Muscle layer of colon (tissue), 2 donors: ENCODE measurements around the gene GRID1.

ENCODE experiments used
- H3K27ac ChIP-seq: one replicate; pipeline ENCODE4 v1.7.0; 2013; ENCODE audit warnings: low read depth, mild to moderate bottlenecking, low read length, moderate library complexity
- H3K27me3 ChIP-seq, 2 donors: one replicate each; pipeline ENCODE4 v1.7.0; 2013; ENCODE audit warnings: low read length in 2 of 2, mild to moderate bottlenecking in 2 of 2; ENCODE audit not compliant: insufficient read depth in 2 of 2, control insufficient read depth in 1 of 2
- H3K36me3 ChIP-seq: one replicate; pipeline ENCODE4 v1.7.0; 2013; ENCODE audit warnings: mild to moderate bottlenecking, low read length; ENCODE audit not compliant: insufficient read depth
- H3K4me1 ChIP-seq: one replicate; pipeline ENCODE4 v1.7.0; 2013; ENCODE audit warnings: mild to moderate bottlenecking, low read length; ENCODE audit not compliant: insufficient read depth
- H3K4me3 ChIP-seq, 2 donors: one replicate each; pipeline ENCODE4 v1.7.0; 2013; ENCODE audit warnings: low read length in 2 of 2, low read depth in 1 of 2, mild to moderate bottlenecking in 1 of 2, moderate library complexity in 1 of 2
- H3K9ac ChIP-seq: one replicate; pipeline ENCODE4 v1.7.0; 2013; ENCODE audit warnings: low read length
- H3K9me3 ChIP-seq: one replicate; pipeline ENCODE4 v1.7.0; 2013; ENCODE audit warnings: mild to moderate bottlenecking, low read length
- donor health status: abdominal sarcoma.
- donor health status: Adenocarcinoma of cecum.

The GRID1 gene

DNA sequence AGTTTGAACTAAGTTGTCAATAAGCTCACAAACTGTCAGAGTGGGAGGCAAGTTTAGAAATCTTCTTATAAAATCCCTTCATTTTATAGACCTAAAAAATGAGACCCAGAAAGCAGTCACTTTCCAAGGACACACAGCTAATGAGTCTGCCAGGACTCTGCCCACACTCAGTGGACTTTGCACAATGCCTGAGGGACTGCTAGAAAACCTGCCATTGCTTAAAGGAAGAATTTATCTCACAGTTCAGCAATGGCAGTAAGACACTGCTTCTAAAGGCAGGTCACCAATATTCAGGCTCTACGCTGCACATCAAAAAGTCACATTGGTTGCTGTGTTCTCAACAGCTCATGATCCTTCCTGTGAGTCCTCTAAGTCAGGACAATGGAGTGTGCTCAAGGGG, 698.1 kb downstream of the GRID1 start:
- Histone ChIP-seq H3K27ac (no peak overlapping the region), H3K27me3 (no peaks in the 10 kb centered on the region), H3K4me1 (no peaks in the 10 kb centered on the region), H3K4me3 (no peak overlapping the region), H3K9me3 (no peaks in the 10 kb centered on the region), H3K9ac (no peak overlapping the region), H3K36me3 (no peaks in the 10 kb centered on the region)

DNA sequence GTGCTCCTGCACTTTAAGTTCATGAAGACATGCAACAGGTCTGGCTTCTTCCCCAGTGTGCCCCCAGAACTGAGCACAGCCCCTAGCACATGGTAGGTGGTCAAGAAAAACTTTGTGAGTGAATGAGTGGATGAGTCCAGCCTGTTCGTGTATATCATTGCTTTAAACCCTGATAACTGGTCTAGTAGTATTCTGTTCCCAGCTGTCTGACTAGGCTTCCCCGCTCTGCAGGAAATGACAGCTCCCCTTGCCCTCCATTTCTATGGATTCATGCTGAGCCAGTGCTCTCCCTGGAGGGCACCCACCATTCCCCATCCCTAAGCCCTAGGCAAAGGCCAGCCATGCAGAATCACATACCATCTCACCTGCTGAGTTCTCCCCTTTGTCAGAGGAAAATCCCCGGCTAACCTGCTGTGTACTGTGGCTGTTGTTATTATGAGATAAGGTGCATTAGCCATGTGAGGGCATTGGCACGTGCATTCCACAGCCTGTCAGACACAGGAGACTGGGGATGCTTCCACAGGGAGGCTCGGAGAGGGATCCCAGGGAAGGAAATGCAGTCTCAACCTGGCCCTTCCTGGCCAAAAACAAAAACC, 698.9 kb downstream of the GRID1 start:
- Histone ChIP-seq H3K27ac (no peak overlapping the region), H3K27me3 (no peaks in the 10 kb centered on the region), H3K4me3 (no peak overlapping the region), H3K4me1 (no peaks in the 10 kb centered on the region), H3K36me3 (no peaks in the 10 kb centered on the region), H3K9me3 (no peaks in the 10 kb centered on the region), H3K9ac (no peak overlapping the region)

DNA sequence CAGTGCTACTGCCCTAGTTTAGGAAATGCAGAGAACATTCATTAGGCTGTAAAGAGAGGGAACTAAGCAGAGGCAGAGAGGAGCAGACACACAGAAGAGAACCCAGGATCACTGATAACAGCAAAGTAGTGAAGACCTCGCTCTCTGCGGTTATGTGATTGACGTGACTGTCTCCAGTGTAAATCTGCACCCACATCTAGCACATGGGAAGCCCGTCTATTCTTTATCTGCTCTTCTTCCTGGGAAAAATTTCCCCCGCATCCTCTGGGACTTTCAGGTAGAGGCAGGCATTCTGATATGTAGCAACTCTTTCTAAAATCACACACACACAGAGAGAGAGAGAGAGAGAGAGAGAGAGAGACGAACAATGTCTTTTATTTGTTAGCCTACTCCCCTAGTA, 699.6 kb downstream of the GRID1 start:
- no peak overlapping the region for H3K27ac ChIP-seq
- no peaks in the 10 kb centered on the region for H3K36me3 ChIP-seq
- H3K9ac ChIP-seq: no peak overlapping the region

DNA sequence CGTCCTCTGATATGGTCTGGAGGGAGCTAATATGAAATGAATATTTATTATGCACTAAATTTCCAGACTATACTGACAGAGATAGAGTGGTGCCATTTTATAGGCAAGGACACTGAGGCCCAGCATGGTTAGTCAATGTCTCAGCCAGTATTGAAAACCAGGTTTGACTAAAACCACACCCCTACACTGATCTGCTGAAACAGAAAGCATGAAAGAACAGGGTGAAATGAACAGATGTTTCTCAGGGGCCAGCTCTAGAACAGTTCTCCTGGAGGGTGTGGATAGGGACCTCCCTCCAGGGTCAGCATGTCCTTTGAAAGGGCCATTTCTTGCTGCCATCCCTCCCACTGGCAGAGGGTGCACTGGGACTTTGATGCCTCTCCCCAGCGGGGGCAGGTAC, 700.5 kb downstream of the GRID1 start:
- no peaks in the 10 kb centered on the region for H3K27me3 ChIP-seq
- no peaks in the 10 kb centered on the region for H3K4me1 ChIP-seq
- H3K9ac ChIP-seq: no peak overlapping the region
- H3K9me3 ChIP-seq: no peaks in the 10 kb centered on the region
- H3K4me3 ChIP-seq: no peak overlapping the region
- H3K27ac ChIP-seq: no peak overlapping the region
- no peaks in the 10 kb centered on the region for H3K36me3 ChIP-seq

More for the DNA sequence above, 699.6 kb downstream of the GRID1 start:
- no peaks in the 10 kb centered on the region for H3K27me3 ChIP-seq
- no peak overlapping the region for H3K4me3 ChIP-seq
- no peaks in the 10 kb centered on the region for H3K4me1 ChIP-seq
- no peaks in the 10 kb centered on the region for H3K9me3 ChIP-seq

DNA sequence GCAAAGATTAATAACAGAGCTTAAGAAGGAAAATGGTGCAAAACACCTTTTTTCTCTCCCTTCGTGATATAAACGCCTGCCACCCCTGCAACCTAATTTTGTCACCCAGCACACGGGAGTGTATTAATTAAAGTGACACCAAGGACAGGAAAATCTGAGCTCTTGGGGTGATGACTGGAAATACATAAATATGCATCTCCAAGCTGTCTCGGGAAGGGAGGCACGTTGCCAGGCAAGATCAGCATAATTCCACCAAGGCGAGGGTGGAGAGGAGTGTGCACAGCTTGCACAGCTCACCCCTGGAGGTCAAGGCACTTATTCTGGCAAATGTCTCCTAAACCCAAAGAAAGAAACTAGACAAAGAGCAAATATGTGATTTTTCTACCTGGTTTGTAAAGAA, 700.9 kb downstream of the GRID1 start:
- Histone ChIP-seq H3K4me3 (no peak overlapping the region), H3K27ac (no peak overlapping the region), H3K9ac (no peak overlapping the region), H3K36me3 (no peaks in the 10 kb centered on the region), H3K4me1 (no peaks in the 10 kb centered on the region), H3K27me3 (no peaks in the 10 kb centered on the region), H3K9me3 (no peaks in the 10 kb centered on the region)

DNA sequence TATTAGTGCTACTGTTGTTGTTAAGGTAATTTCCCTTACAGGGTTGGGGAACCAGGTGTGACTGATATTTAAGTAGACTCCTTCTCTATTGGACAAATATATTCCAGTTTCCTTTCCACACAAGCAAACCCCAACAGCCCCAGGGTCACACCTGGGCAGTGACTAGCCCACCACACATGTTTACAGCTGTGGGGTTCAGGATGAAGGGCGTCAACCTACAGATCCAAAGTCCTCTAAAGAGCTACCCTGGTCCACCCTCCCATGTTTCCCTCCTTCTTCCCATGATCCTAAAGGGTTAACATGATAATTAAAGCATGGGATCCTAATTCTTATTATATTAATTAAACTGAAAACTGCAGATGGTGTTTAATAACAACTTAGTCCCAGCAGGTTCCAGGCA, 701.5 kb downstream of the GRID1 start:
- H3K9ac ChIP-seq: no peak overlapping the region
- no peak overlapping the region for H3K4me3 ChIP-seq
- H3K36me3 ChIP-seq: no peaks in the 10 kb centered on the region
- H3K27me3 ChIP-seq: no peaks in the 10 kb centered on the region
- no peak overlapping the region for H3K27ac ChIP-seq
- no peaks in the 10 kb centered on the region for H3K4me1 ChIP-seq
- H3K9me3 ChIP-seq: no peaks in the 10 kb centered on the region

DNA sequence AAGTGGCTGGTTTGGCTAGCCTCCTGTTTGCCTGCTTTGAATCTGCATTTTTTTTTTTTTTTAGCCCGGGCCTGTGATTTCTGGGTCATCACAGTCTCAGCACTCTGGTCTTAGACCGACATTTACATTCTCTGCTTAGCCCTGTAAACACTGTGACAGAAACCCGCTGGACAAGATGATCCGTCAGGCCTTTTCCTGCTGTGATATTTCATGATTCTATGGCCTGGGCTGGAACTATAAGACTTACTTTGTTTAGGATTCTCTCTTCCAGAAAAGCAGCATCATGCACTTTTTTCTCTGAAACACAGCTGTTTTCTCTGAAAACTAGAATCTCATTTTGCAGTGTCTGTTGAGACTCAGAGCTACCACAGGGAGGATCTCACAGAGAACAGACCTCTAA, 705.5 kb downstream of the GRID1 start:
- Histone ChIP-seq H3K27ac (no peak overlapping the region), H3K9ac (no peak overlapping the region)

DNA sequence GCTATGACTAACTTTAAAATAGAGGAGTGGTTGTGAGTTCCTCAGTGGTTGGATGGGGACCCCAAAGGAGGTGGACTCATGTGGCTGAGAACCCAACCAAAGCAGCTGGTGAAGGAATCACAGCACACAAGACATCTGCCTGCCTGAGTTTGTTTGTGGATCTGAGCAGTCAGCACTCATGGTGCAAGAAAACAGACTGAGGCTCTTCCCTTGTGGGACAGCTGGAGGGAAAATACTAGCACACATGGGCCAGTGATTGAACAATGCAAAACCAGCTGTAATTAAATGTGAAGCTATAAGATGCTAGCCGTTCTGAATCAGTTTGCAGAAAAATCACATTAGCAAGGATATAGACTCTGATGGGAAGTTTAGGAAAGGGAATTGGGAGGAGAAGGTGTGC, 707.3 kb downstream of the GRID1 start:
- H3K27ac ChIP-seq: no peak overlapping the region
- no peaks in the 10 kb centered on the region for H3K27me3 ChIP-seq
- no peaks in the 10 kb centered on the region for H3K4me1 ChIP-seq
- no peaks in the 10 kb centered on the region for H3K36me3 ChIP-seq
- H3K9ac ChIP-seq: no peak overlapping the region
- no peak overlapping the region for H3K4me3 ChIP-seq
- no peaks in the 10 kb centered on the region for H3K9me3 ChIP-seq

More for the DNA sequence above, 705.5 kb downstream of the GRID1 start:
- H3K4me3 ChIP-seq: no peak overlapping the region
- H3K36me3 ChIP-seq: no peaks in the 10 kb centered on the region
- H3K4me1 ChIP-seq: no peaks in the 10 kb centered on the region
- no peaks in the 10 kb centered on the region for H3K9me3 ChIP-seq
- no peaks in the 10 kb centered on the region for H3K27me3 ChIP-seq

DNA sequence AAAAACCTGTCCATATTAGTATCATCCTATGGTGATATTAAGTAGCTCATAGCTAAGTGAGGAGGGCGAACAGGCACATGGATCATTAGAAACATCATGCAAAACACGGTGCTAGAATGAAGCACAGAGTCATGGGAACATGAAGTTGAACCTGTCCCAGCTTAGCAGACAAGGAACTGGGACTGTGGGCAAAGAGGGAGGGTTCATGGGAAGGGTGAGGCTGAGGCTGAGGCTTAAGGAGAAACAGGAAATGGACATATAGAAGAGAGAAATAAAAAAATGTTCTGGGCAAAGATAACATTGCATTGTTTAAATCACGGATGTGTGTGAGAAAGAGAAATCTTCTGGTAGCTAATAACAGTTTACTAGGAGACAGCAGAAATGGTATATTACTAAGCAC, 708.1 kb downstream of the GRID1 start:
- Histone ChIP-seq H3K4me1 (no peaks in the 10 kb centered on the region), H3K27me3 (no peaks in the 10 kb centered on the region), H3K27ac (no peak overlapping the region), H3K4me3 (no peak overlapping the region), H3K9ac (no peak overlapping the region), H3K9me3 (no peaks in the 10 kb centered on the region), H3K36me3 (no peaks in the 10 kb centered on the region)

DNA sequence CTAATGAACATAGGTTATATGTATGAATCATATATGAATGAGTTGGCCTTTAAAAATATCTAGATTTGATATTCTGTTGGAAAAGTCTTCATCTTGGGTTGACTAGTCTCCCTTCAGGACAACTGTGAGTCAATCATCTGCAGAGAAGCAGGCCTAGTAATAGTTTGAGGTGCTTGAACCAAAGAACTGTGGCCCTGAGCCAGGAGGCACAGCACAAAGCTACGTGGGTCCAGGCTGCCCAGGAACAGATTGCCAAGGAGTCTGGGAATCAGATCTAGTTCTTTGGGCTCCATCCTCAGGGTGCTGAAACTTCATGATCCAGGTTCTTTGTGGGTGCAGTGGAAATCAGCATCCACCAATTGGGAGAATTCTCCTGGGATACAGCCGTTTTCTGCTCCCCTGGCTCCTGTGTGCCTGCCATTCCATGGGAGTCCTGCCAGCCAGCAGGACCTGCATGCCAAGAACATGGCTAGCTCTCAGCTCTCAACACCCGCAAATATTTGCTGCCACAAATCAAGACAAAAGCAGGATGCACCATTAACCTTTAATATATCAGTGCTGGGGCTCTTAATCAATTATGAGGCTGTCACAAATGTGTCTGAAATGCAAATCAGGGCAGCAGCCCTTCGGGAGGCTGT, 709.0 kb downstream of the GRID1 start:
- Histone ChIP-seq H3K9ac (no peak overlapping the region), H3K4me3 (no peak overlapping the region), H3K4me1 (no peaks in the 10 kb centered on the region), H3K27ac (no peak overlapping the region), H3K36me3 (no peaks in the 10 kb centered on the region), H3K9me3 (no peaks in the 10 kb centered on the region), H3K27me3 (no peaks in the 10 kb centered on the region)

DNA sequence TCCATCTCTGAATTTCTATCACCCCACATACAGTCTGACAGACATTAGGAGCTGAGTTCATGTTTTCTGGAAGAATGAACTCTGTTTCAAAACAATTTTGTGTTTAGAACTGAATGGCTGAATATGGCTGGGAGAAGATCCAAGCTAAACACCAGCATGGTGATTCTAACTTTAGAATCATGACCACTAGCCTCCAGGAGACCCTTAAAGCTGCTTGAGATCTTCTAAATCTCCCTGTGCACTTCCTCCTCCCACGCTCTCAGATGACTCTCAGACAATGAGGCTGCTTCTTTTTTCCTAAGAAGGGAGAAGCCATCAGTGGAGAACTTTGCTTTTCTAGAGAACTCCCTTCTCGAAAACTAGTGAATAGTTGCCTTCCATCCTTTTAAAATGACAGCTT, 711.2 kb downstream of the GRID1 start:
- no peaks in the 10 kb centered on the region for H3K9me3 ChIP-seq
- H3K36me3 ChIP-seq: no peaks in the 10 kb centered on the region
- no peak overlapping the region for H3K27ac ChIP-seq
- H3K4me1 ChIP-seq: no peaks in the 10 kb centered on the region
- H3K27me3 ChIP-seq: no peaks in the 10 kb centered on the region
- no peak overlapping the region for H3K9ac ChIP-seq
- no peak overlapping the region for H3K4me3 ChIP-seq

DNA sequence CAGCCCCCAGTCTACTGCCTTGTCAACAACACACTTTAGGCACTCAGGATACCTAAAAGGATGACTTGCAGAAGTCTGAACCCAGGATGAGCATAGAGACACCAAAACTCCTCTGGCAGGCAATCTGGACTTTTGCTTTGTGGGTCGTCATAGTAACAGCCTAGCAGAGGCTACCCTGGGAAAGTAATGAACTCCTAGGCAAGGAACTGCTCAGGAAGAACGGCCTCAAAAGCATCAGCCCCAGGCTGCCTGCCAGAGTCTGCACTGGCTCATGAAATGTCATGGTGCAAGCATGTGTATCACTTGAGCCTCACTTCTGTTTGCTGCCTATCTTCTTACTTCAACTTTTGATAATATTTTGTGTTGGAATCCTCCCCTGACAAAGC, 715.1 kb downstream of the GRID1 start:
- Histone ChIP-seq H3K4me3 (no peak overlapping the region), H3K27ac (no peak overlapping the region), H3K9me3 (no peaks in the 10 kb centered on the region), H3K36me3 (no peaks in the 10 kb centered on the region), H3K4me1 (no peaks in the 10 kb centered on the region), H3K27me3 (no peaks in the 10 kb centered on the region), H3K9ac (no peak overlapping the region)
